Left colon (tissue), 2 donors: ENCODE data around the gene ERAL1. TPM values are rescaled to one million over a fixed set of nuclear protein-coding genes. Genes with fewer than 3 reads are reported as not detected.
"Not testable (repeated sequence)": the region's sequence is repeated elsewhere in the genome, so short reads cannot be mapped to it uniquely, and the experiment has no call there.

ENCODE experiments used
- ATAC-seq: fragments of 200-7000 bp; cut with Tn5 transposase; one replicate; pipeline ENCODE4 v1.9.1; 2020; ENCODE audit warnings: mild to moderate bottlenecking, moderate library complexity
- DNase-seq, 2 donors: peaks; one replicate each; pipeline ENCODE4 v3.0.0-alpha.2; 2020
- intact Hi-C, 2 donors: fragments of 100-400 bp; cut with DNase I in 1 of 2; cut with micrococcal nuclease in 1 of 2; formaldehyde crosslinking; loops; one replicate each; pipeline versions ENCODE4 v1.11.2 to v1.14.0; 2022; cut with DNase I, micrococcal nuclease
- total RNA-seq, 2 donors: library from RNA; stranded (reverse); fragmentation: NEBNext Ultra II Directional; extraction: Animal tissue kit (Norgen Biotek cat#: 25700); gene quantifications; one replicate each; pipeline ENCODE4 v1.2.1, GENCODE V29; 2021
- donor health status: DM: no; HTN: no; CAD: no.
- donor health status: DM: yes; HTN: yes; CAD: no.

Gene ERAL1
- total RNA-seq, 2 donors from 2014 or later: 30.8 to 33.9 TPM

- ATAC-seq (no peak), DNase-seq (no peak)
- intact Hi-C loops: no loop called here
Measured at GRCh38 chr17:28875848-28876550, 21.2 kb downstream of the ERAL1 start.

DNA sequence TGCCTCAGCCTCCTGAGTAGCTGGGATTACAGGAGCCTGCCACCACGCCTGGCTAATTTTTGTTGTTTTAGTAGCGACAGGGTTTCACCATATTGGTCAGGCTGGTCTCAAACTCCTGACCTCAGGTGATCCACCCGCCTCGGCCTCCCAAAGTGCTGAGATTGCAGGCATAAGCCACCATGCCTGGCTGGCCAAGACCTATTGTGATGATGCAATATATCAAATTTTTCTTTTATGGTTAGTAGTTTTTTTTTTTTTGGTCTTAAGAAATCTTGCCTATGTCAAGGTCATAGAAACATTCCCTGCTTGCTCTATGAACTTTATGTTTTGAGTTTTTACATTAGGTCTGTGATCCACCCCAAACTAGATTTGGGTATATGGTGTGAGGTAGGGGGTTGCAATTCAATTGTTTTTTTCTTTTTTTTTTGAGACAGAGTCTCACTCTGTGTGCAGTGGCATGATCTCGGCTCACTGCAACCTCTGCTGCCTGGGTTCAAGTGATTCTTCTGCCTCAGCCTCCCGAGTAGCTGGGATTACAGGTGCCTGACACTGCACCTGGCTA lies 22.4 kb downstream of the ERAL1 start:
- intact Hi-C loops, DNase-seq, ATAC-seq: not testable (repeated sequence)

GRCh38 chr17:28878158-28878910 lies 23.5 kb downstream of the ERAL1 start:
- intact Hi-C loops: no loop called here
- ATAC-seq (no peak), DNase-seq (no peak)

DNA sequence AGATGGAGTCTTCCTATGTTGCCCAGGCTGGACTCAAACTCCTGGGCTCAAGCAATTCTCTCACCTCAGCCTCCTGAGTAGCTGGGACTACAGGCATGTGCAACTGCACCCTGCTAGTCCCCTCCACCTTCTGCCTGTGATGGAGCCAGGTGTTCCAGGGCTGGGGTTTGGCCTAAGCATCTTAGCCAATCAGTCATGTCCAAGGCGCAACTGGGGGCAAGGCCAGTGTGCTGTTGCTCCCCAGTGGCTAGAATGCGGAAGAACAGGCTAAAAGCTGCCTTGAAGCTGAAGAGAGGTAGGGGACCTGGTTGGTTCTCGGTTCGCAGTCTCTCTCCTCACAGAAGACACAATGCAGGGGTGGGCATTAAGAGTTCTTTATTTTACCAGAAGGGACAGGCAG lies 24.2 kb downstream of the ERAL1 start:
- intact Hi-C loops: no loop called here
- ATAC-seq (peak; percentile 92), DNase-seq (no peak)

- intact Hi-C loops: no loop called here
- DNase-seq: no peak
Measured at GRCh38 chr17:28879886-28880571, 25.2 kb downstream of the ERAL1 start.

GRCh38 chr17:28880572-28880945 lies 25.7 kb downstream of the ERAL1 start:
- intact Hi-C loops: no loop called here
- DNase-seq: no peak
- ATAC-seq: no peak

More at GRCh38 chr17:28879886-28880571, 25.2 kb downstream of the ERAL1 start:
- ATAC-seq: no peak

DNA sequence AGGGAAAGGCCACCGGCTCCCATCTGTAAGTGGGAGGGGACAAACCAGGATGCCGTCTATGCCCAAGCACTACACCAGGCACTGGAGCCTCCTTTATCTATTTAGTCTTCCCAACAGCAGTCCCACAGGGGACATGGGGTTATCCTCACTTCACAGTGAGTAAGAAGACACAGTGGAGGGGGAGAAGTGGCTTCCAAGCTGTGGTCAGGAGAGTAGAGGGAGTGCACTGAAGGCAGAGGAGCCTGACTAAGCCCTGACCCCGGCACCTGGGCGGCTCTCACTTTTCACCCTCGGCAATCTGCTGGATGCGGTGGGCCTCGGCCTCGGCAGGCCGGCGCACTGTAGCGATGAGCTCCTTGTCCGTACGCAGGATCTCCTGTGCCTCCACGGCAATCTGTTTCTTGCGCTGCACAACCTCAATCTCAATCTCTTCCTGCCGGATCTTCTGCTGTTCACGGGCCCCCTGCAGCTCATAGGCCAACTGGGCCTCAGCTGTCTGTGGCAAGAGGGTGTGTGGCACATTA lies 26.8 kb downstream of the ERAL1 start:
- intact Hi-C loops: no loop called here
- ATAC-seq (no peak), DNase-seq (no peak)

GRCh38 chr17:28882154-28882895 lies 27.5 kb downstream of the ERAL1 start:
- ATAC-seq (no peak), DNase-seq (no peak)
- intact Hi-C loops: no loop called here

- no peak for ATAC-seq
- intact Hi-C loops: no loop called here
Measured at GRCh38 chr17:28883967-28884702, 29.3 kb downstream of the ERAL1 start.

GRCh38 chr17:28885363-28885762 lies 30.5 kb downstream of the ERAL1 start:
- intact Hi-C loops: no loop called here
- ATAC-seq: no peak
- no peak for DNase-seq

More at GRCh38 chr17:28883967-28884702, 29.3 kb downstream of the ERAL1 start:
- DNase-seq: no peak

GRCh38 chr17:28885951-28886350 lies 31.1 kb downstream of the ERAL1 start:
- intact Hi-C loops: no loop called here
- DNase-seq (no peak), ATAC-seq (no peak)

- DNase-seq (no peak), ATAC-seq (no peak)
- intact Hi-C loops: no loop called here
Measured at GRCh38 chr17:28887871-28888471, 33.2 kb downstream of the ERAL1 start.

DNA sequence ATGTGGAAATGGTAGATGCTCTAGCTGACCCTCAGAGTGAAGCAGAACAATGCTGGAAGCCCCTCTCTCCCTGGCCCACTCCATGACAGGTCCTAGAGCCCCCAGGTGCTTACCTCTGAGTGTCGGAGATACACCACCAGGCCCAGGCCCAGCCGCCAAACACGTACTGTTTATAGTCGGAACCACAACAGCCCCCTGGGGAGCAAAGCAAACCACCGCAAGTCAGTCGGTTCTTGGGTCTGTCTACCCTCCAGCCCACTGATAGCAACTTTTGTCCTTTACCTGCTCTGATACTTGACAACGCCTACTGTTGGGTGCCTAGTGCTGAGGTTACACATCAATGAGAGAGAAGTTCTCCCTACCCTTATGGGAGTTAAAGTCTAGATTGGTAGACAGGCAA lies 34.0 kb downstream of the ERAL1 start:
- no peak for ATAC-seq
- intact Hi-C loops: no loop called here
- no peak for DNase-seq

DNA sequence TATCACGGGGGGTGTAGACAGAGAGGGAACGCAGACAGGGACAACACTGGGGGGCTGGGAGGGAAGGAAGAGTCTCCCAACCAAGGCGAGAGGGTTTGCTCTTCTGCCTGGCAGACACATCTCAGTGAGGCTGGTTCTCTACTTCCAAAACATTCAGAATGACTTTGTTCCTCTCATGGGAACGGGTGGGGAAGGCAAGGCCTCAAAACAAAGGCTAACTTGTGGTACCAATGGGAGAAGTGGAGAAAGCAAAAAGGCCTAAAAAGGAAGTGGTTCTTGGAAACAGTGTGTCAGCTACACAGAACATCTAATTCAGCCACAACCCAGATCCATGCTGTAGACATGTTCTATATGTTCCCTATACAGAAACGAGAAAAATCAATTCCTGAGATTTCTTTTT lies 35.2 kb downstream of the ERAL1 start:
- ATAC-seq: no peak
- no peak for DNase-seq
- intact Hi-C loops: loop anchor here in 1 of 2 donors (10.0 kb wide), 1 partner anchor 125 kb away; no protein-coding TSS in a partner anchor

GRCh38 chr17:28891201-28891600 lies 36.4 kb downstream of the ERAL1 start:
- no peak for DNase-seq
- intact Hi-C loops: loop anchor here in 1 of 2 donors (10.0 kb wide), 1 partner anchor 126 kb away; no protein-coding TSS in a partner anchor
- no peak for ATAC-seq

DNA sequence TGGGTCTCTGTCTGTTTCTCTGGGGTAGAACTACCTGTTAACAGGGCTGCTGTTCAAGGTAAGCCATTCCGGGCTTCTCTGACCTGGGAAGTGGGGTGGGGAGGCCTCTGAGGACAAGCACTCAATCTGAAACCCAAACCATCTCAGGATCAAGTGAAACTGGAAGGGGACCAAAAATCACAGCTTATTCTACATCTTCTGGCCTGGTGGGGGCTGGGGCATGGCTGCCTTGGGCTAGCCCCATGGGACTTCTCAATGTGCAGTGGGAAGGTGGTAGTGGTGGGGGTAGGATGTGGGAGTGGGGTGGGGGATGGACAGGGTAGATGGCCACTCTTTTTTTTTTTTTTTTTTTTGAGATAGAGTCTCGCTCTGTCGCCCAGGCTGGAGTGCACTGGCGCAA lies 37.2 kb downstream of the ERAL1 start:
- DNase-seq (no peak), ATAC-seq (no peak)
- intact Hi-C loops: loop anchor here in 1 of 2 donors (10.0 kb wide), 1 partner anchor 127 kb away; no protein-coding TSS in a partner anchor
